Thyroid gland (tissue), 4 donors: ENCODE data around the gene FKBP2. TPM values are rescaled to one million over a fixed set of nuclear protein-coding genes. Genes with fewer than 3 reads are reported as not detected.

Experiments used
- DNase-seq, 2 donors: peaks; one replicate each; pipeline ENCODE4 v3.0.0-alpha.2; 2019
- H3K27ac ChIP-seq, 3 donors: fragments of 200-600 bp; sonication (generic); 1 replicate in 2 of 3; 2 replicates in 1 of 3; pipeline ENCODE4 v1.5.1; 2016 to 2019; ENCODE audit warnings: mild to moderate bottlenecking in 1 of 3, moderate library complexity in 1 of 3
- H3K27me3 ChIP-seq: fragments of 200-600 bp; sonication (generic); one replicate; pipeline ENCODE4 v1.5.1; 2019
- H3K36me3 ChIP-seq, 2 donors: fragments of 200-600 bp; sonication (generic); one replicate each; pipeline ENCODE4 v1.5.1; 2016 to 2019
- H3K4me1 ChIP-seq, 2 donors: fragments of 200-600 bp; sonication (generic); one replicate each; pipeline ENCODE4 v1.5.1; 2017 to 2019
- H3K4me3 ChIP-seq, 3 donors: fragments of 200-600 bp; sonication (generic); replicated peaks in 1 of 3; 1 replicate in 2 of 3; 2 replicates in 1 of 3; pipeline ENCODE4 v1.5.1; 2016; ENCODE audit warnings: mild to moderate bottlenecking in 1 of 3
- H3K9me3 ChIP-seq: fragments of 200-600 bp; sonication (generic); one replicate; pipeline ENCODE4 v1.5.1; 2017
- CTCF ChIP-seq, 6 experiments: fragments of 200-600 bp in 3 of 6; fragments of 450-650 bp in 3 of 6; sonication (generic) in 3 of 6; IDR thresholded peaks; one replicate each; pipeline ENCODE4 v1.5.1; 2016 to 2019; ENCODE audit warnings: antibody characterized with exemption in 6 of 6, mild to moderate bottlenecking in 2 of 6, inconsistent platforms in 1 of 6, moderate library complexity in 1 of 6
- POLR2A ChIP-seq, 2 donors: fragments of 450-650 bp; IDR thresholded peaks; one replicate each; pipeline ENCODE4 v1.6.1; 2017; ENCODE audit warnings: antibody characterized with exemption in 2 of 2, mild to moderate bottlenecking in 2 of 2, moderate library complexity in 1 of 2
- WGBS, 2 donors: methylation state at CpG; one replicate each; pipeline ENCODE4 v1.1.5; 2017; 5-methylcytosine and 5-hydroxymethylcytosine counted together
- intact Hi-C: fragments of 100-400 bp; cut with DNase I; formaldehyde crosslinking; loops from one replicate; pipeline ENCODE4 v1.15.1; 2023
- total RNA-seq, 4 donors: library from RNA; depleted of rRNA; stranded (reverse); fragments of >200 nt; gene quantifications; one replicate each; pipeline ENCODE4 v1.2.3, GENCODE V29; 2016

The FKBP2 gene
- total RNA-seq, 4 donors from 2014 or later, result 107 to 271 (median 196) TPM

GRCh38 chr11:64262271-64263002 lies 21.5 kb downstream of the FKBP2 start:
- H3K36me3 ChIP-seq, result peaks cover 27 to 28% of the 10 kb centered on the region in 2 donors
- H3K4me3 ChIP-seq, result no peak overlapping the region
- no peak overlapping the region for H3K27ac ChIP-seq
- H3K9me3 ChIP-seq, result no peaks in the 10 kb centered on the region
- 96 to 97% methylated on average over 20 to 40 of the region's 42 CpGs for WGBS, 2 donors
- no peaks in the 10 kb centered on the region for H3K27me3 ChIP-seq
- H3K4me1 ChIP-seq, result peaks cover 2 to 7% of the 10 kb centered on the region in 2 donors
- no peak for DNase-seq
- intact Hi-C loops, result no loop called here
- no peak for TF ChIP-seq CTCF (IDR thresholded peaks at IDR 0.05)
- no peak for TF ChIP-seq POLR2A (IDR thresholded peaks at IDR 0.05)

GRCh38 chr11:64263021-64263946 lies 22.4 kb downstream of the FKBP2 start:
- DNase-seq, result no peak
- TF ChIP-seq POLR2A (IDR thresholded peaks at IDR 0.05) (no peak), CTCF (IDR thresholded peaks at IDR 0.05) (no peak)
- H3K27me3 ChIP-seq, result no peaks in the 10 kb centered on the region
- H3K9me3 ChIP-seq, result no peaks in the 10 kb centered on the region
- intact Hi-C loops, result no loop called here
- H3K27ac ChIP-seq, result no peak overlapping the region
- H3K4me3 ChIP-seq, result no peak overlapping the region
- 76 to 89% methylated on average over 17 to 19 of the region's 29 CpGs for WGBS, 2 donors
- peaks cover 11 to 15% of the 10 kb centered on the region in 2 donors for H3K4me1 ChIP-seq
- peaks cover 26% of the 10 kb centered on the region in 2 donors for H3K36me3 ChIP-seq

GRCh38 chr11:64263947-64264317 lies 23.0 kb downstream of the FKBP2 start:
- no peak for DNase-seq
- intact Hi-C loops, result no loop called here
- H3K9me3 ChIP-seq, result no peaks in the 10 kb centered on the region

GRCh38 chr11:64264371-64264852 lies 23.5 kb downstream of the FKBP2 start:
- Histone ChIP-seq H3K4me3 (no peak overlapping the region), H3K27me3 (no peaks in the 10 kb centered on the region), H3K4me1 (peaks cover 18 to 26% of the 10 kb centered on the region in 2 donors), H3K36me3 (peaks cover 16% of the 10 kb centered on the region in 2 donors), H3K9me3 (no peaks in the 10 kb centered on the region), H3K27ac (no peak overlapping the region)
- intact Hi-C loops, result no loop called here
- TF ChIP-seq CTCF (IDR thresholded peaks at IDR 0.05) (no peak), POLR2A (IDR thresholded peaks at IDR 0.05) (no peak)
- no peak for DNase-seq
- 93 to 96% methylated on average over 10 of the region's 10 CpGs for WGBS, 2 donors

More at GRCh38 chr11:64263947-64264317, 23.0 kb downstream of the FKBP2 start:
- TF ChIP-seq CTCF (IDR thresholded peaks at IDR 0.05) (no peak), POLR2A (IDR thresholded peaks at IDR 0.05) (no peak)
- Histone ChIP-seq H3K27me3 (no peaks in the 10 kb centered on the region), H3K4me1 (peaks cover 17 to 22% of the 10 kb centered on the region in 2 donors), H3K27ac (no peak overlapping the region), H3K36me3 (peaks cover 20% of the 10 kb centered on the region in 2 donors), H3K4me3 (no peak overlapping the region)
- WGBS, 2 donors, result 98 to 100% methylated on average over 1 to 7 of the region's 8 CpGs
